HG02885 (cell line): ENCODE measurements around the gene MEGF11.
"Not testable (repeated sequence)": the region's sequence is repeated elsewhere in the genome, so short reads cannot be mapped to it uniquely, and the experiment has no call there.

Experiments used
- ATAC-seq: cut with Tn5 transposase; IDR thresholded peaks from one replicate; pipeline ENCODE4 v1.9.1; 2021; ENCODE audit warnings: mild to moderate bottlenecking; ENCODE audit not compliant: unreplicated experiment, poor library complexity

The MEGF11 gene

DNA sequence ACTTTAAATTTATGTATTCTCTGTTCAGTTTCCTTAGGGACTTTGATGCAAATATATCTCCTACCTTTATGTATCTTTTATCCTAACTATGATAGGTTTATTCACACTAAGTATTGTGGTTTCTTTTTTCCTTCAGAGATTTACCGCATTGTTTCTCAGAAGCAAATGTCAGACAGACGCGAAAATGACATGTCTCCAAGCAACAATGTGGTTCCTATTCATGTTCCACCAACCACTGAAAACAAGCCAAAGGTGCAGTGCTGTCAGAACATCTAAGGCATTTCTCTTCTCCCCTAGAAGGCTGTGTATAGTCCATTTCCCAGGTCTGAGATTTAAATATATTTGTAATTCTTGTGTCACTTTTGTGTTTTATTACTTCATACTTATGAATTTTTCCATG is 366.0 kb downstream of the MEGF11 start:
- no peak for ATAC-seq

- ATAC-seq, result no peak
Measured at GRCh38 chr15:65885668-65886218, 367.8 kb downstream of the MEGF11 start.

- ATAC-seq, result no peak
Measured at GRCh38 chr15:65884511-65884910, 369.0 kb downstream of the MEGF11 start.

GRCh38 chr15:65883571-65883970 is 370.0 kb downstream of the MEGF11 start:
- no peak for ATAC-seq

DNA sequence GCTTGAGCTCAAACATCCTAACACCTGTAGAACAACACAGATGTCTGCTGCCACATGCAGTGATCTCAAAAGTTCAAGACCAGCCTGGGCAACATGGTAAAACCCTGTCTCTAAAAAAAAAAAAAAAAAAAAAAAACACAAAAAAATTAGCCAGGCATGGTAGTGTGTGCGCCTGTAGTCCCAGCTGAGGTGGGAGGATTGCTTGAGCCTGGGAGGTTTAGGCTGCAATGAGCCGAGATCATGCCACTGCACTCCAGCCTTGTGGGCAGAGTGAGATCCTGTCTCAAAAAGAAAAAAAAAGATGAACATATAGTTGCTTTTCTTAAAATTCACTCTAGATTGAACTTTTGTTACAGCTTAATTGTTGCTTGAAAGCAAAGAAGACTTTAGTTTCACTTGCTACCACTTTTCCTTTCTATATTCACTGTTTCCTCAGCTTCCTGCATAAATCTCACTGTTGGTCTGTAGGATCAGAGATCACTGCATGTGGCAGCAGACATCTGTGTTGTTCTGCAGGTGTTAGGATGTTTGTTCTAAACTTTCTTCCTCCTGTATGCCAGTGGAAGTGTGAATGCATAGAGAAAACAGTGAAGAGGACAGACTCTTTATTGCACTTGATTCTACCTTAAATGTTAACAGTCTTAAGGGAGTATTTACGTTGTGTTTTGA is 371.6 kb downstream of the MEGF11 start:
- ATAC-seq, result no peak

DNA sequence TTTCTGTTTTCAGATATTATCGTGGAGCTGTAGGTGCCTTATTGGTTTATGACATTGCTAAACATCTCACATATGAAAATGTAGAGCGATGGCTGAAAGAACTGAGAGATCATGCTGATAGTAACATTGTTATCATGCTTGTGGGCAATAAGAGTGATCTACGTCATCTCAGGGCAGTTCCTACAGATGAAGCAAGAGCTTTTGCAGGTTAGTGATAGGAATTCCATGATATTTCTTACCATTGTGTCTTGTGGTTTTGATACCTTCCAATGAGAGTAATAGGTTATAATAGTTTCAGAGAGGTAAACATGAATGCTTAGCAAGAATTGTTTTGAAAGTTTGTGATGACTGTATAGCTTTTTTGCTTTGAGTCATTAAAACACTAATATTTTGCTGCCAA is 375.8 kb downstream of the MEGF11 start:
- ATAC-seq, result no peak

DNA sequence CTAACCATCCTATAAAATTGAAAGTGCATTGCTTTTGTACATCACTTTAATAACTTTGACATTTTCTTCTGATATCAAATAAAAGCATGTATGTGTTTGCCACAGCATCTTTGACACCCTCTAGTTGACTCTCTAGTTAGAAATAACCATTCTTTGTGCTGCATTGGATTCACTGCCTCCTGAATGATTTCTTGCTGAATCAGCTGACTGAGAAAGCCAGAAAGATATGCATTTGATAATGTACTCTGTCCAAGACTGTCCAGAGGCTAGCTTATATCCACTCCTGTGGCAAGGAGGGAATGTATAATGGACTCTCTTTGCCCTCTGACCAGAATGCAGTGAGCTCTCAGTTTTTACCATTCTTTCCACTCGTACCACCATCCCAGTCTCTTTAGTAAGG is 378.1 kb downstream of the MEGF11 start:
- no peak for ATAC-seq

GRCh38 chr15:65873256-65873655 is 380.3 kb downstream of the MEGF11 start:
- ATAC-seq, result no peak

GRCh38 chr15:65872596-65872995 is 381.0 kb downstream of the MEGF11 start:
- ATAC-seq, result not testable (repeated sequence)

DNA sequence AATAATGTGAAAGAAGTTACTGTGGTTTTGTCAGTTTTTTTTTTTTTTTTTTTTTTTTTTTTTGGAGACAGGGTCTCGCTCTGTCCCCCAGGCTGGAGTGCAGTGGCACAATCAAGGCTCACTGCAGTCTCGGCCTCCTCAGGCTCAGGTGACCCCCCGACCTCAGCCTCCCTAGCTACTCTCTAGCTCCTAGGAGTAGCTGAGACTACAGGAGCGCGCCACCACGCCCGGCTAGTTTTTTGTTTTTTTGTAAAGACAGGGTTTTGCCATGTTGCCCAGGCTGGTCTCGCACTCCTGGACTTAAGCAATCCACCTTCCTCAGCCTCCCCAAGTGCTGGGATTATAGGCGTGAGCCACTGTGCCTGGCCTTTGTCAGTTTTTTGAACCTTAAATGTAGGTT is 381.7 kb downstream of the MEGF11 start:
- not testable (repeated sequence) for ATAC-seq

GRCh38 chr15:65870889-65871533 is 382.5 kb downstream of the MEGF11 start:
- ATAC-seq, result no peak

DNA sequence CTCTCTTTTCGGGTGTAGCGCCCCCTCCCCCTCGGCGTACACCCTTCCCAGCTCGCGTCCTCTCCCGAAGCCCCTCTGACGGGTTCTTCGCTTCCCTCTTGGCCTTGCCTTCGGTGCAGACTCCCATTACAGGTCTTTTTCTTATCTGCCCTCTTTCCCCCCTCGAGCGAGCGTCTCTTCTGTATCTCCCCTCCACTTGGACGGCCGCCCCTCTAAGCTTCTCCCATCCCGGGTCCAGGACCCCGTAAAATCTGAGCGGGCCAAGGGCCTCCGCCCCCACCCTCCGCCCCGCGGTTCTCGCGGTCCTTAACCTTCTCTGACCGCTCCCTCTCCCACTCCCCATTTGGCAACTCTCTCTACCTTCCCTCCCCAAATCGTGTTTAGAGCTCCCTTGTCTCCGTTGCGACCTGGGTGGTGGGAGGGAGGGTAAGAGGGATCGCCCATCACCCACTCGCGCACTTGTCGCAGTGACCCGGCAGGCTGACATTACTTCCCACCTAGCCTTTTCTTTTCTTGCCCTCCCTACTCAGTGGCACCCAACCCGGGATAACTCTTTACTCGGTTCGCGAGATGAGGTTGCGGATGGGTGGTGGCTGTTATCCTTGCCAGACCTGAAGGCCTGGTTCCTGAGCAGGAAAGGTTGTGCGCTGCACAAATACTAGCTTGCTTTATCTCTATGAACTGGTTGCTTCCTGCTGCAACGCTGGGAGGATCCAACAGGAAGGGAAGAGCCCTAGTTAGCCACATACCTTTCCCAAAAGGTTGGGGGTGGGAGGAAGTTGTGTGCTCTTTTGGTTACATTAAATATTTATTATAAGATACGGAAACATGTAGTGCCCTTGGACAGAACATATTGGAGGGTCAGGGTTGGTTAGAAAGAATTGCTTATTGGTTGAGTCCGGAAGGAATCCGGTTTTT is 383.3 kb downstream of the MEGF11 start:
- ATAC-seq, result no peak

GRCh38 chr15:65869126-65869953 is 384.2 kb downstream of the MEGF11 start, which contains the start of gene RAB11A:
Gene RAB11A (plus strand): TSS chr15:65869491. CDS start chr15:65869586, 95 bp downstream.
- peak; percentile 92 for ATAC-seq

GRCh38 chr15:65868546-65869125 is 384.9 kb downstream of the MEGF11 start:
- ATAC-seq, result no peak

GRCh38 chr15:65867933-65868332 is 385.6 kb downstream of the MEGF11 start:
- not testable (repeated sequence) for ATAC-seq

GRCh38 chr15:65867244-65867643 is 386.3 kb downstream of the MEGF11 start:
- ATAC-seq, result no peak

- ATAC-seq, result no peak
Measured at GRCh38 chr15:65863106-65863505, 390.4 kb downstream of the MEGF11 start.

DNA sequence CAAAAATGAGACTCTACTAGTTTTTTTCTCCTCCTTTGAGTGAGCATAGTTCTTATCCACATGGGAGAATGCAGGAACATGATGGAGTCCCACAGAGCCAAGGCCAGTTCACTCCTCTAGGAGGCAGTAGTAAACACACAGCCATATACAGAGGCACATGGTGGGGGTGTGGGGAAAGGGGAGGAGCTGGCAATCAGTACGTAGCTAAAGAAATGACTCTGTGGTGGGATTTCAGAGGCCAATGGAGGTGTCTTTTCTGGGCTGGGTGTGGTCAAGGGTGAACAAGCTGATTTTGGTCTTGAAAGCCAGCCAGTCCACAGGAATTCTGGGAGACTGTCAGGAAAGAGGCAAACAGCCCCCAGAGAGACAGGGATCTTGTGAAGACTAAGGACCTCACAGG is 390.9 kb downstream of the MEGF11 start:
- peak; percentile 56 for ATAC-seq

GRCh38 chr15:65857718-65858402 is 395.7 kb downstream of the MEGF11 start:
- ATAC-seq, result no peak
